Neural cell (in vitro differentiated cells): ENCODE results near the gene TNS2. TPM values are rescaled to one million over a fixed set of nuclear protein-coding genes. Genes with fewer than 3 reads are reported as not detected.

Source experiments
- H2AFZ ChIP-seq: fragments of 200-600, 300-800 bp; sonication (generic), shearing (Covaris generic); 2 replicates; pipeline ENCODE4 v1.6.0; 2014; ENCODE audit warnings: low read depth, mild to moderate bottlenecking, antibody characterized with exemption, low read length, moderate library complexity
- H3F3A ChIP-seq: fragments of 200-600 bp; shearing (Covaris generic); 2 replicates; pipeline ENCODE4 v1.6.1; 2016; ENCODE audit warnings: mild to moderate bottlenecking, moderate library complexity, mixed read lengths, antibody characterized with exemption, low read length; ENCODE audit not compliant: insufficient read depth, poor library complexity, severe bottlenecking
- H3K27ac ChIP-seq: fragments of 200-600, 300-800 bp; sonication (generic), shearing (Covaris generic); 2 replicates; pipeline ENCODE4 v1.5.1; 2014; ENCODE audit warnings: mild to moderate bottlenecking, low read length, moderate library complexity
- H3K27me3 ChIP-seq: fragments of 300-800, 200-600 bp; sonication (generic), shearing (Covaris generic); 2 replicates; pipeline ENCODE4 v1.6.0; 2014; ENCODE audit warnings: mild to moderate bottlenecking, low read depth, low read length, moderate library complexity; ENCODE audit not compliant: insufficient read depth
- H3K36me3 ChIP-seq: fragments of 300-800, 200-600 bp; sonication (generic), shearing (Covaris generic); 2 replicates; pipeline ENCODE4 v1.5.1; 2014; ENCODE audit warnings: mild to moderate bottlenecking, antibody characterized with exemption, low read length, moderate library complexity; ENCODE audit not compliant: insufficient read depth
- H3K4me2 ChIP-seq: fragments of 300-800, 200-600 bp; sonication (generic), shearing (Covaris generic); 2 replicates; pipeline ENCODE4 v1.6.0; 2014; ENCODE audit warnings: mild to moderate bottlenecking, low read length
- H3K4me3 ChIP-seq: fragments of 300-800, 200-600 bp; sonication (generic), shearing (Covaris generic); 2 replicates; pipeline ENCODE4 v1.5.1; 2014; ENCODE audit warnings: mild to moderate bottlenecking, low read length, moderate library complexity
- H3K79me2 ChIP-seq: fragments of 200-600 bp; shearing (Covaris generic); replicated peaks from 2 replicates; pipeline ENCODE4 v1.6.0; 2014; ENCODE audit warnings: mild to moderate bottlenecking, low read length, moderate library complexity; ENCODE audit not compliant: insufficient read depth
- H3K9ac ChIP-seq: fragments of 300-800, 200-600 bp; sonication (generic), shearing (Covaris generic); 2 replicates; pipeline ENCODE4 v1.6.1; 2016; ENCODE audit warnings: mild to moderate bottlenecking, low read length, mixed read lengths
- H3K9me2 ChIP-seq: fragments of 200-600 bp; shearing (Covaris generic); 2 replicates; pipeline ENCODE4 v1.6.1; 2016; ENCODE audit warnings: mild to moderate bottlenecking, low read length, mixed read lengths; ENCODE audit not compliant: insufficient read depth
- H3K9me3 ChIP-seq: fragments of 200-600, 300-800 bp; sonication (generic), shearing (Covaris generic); 2 replicates; pipeline ENCODE4 v1.6.1; 2016; ENCODE audit warnings: mild to moderate bottlenecking, mixed run types, low read length, moderate library complexity, mixed read lengths
- H4K20me1 ChIP-seq: fragments of 200-600 bp; shearing (Covaris generic); 2 replicates; pipeline ENCODE4 v1.6.1; 2016; ENCODE audit warnings: mild to moderate bottlenecking, mixed run types; ENCODE audit not compliant: insufficient read depth
- EP300 ChIP-seq: fragments of 450-650 bp; conservative IDR thresholded peaks from 2 replicates; pipeline ENCODE4 v1.6.1; 2014; ENCODE audit warnings: antibody characterized with exemption, mild to moderate bottlenecking, moderate library complexity; ENCODE audit not compliant: poor library complexity, severe bottlenecking
- EZH2 ChIP-seq: fragments of 200-600, 300-800 bp; shearing (Covaris generic), sonication (generic); IDR thresholded peaks from 2 replicates; pipeline ENCODE4 v1.6.1; 2014; ENCODE audit warnings: antibody characterized with exemption, low read length, borderline replicate concordance, mild to moderate bottlenecking; ENCODE audit not compliant: insufficient read depth, poor library complexity, severe bottlenecking
- MXI1 ChIP-seq: fragments of 450-650 bp; conservative IDR thresholded peaks from 2 replicates; pipeline ENCODE4 v1.6.1; 2014; ENCODE audit warnings: antibody characterized with exemption, mild to moderate bottlenecking; ENCODE audit not compliant: poor library complexity, severe bottlenecking
- POLR2AphosphoS5 ChIP-seq: IDR thresholded peaks from 2 replicates; pipeline ENCODE4 v1.6.1; 2012
- RAD21 ChIP-seq: fragments of 450-650 bp; conservative IDR thresholded peaks from 2 replicates; pipeline ENCODE4 v1.6.1; 2014; ENCODE audit warnings: antibody characterized with exemption, mild to moderate bottlenecking, moderate library complexity
- SMC3 ChIP-seq: fragments of 450-650 bp; conservative IDR thresholded peaks from 2 replicates; pipeline ENCODE4 v1.6.1; 2014; ENCODE audit warnings: antibody characterized with exemption, mild to moderate bottlenecking, moderate library complexity; ENCODE audit not compliant: poor library complexity
- TAF1 ChIP-seq: IDR thresholded peaks from 2 replicates; pipeline ENCODE4 v1.6.1; 2012; ENCODE audit warnings: low read depth
- polyA plus RNA-seq: library from polyadenylated mRNA; depleted of rRNA; stranded (reverse); fragments of >200 nt; gene quantifications from 2 replicates; pipeline ENCODE4 v1.2.3, GENCODE V29; 2014
- TF ChIP-seq, protein P1 (sequence below): IDR thresholded peaks from 2 replicates; pipeline ENCODE4 v1.6.1; 2012; ENCODE audit warnings: borderline replicate concordance
- TF ChIP-seq, protein P2 (sequence below): fragments of 450-650 bp; IDR thresholded peaks from 2 replicates; pipeline ENCODE4 v1.5.1; 2014; ENCODE audit warnings: antibody characterized with exemption, mild to moderate bottlenecking, moderate library complexity; ENCODE audit not compliant: poor library complexity, severe bottlenecking

Gene TNS2
- polyA plus RNA-seq, 1 donor from 2014 or later: 4.2 TPM

DNA sequence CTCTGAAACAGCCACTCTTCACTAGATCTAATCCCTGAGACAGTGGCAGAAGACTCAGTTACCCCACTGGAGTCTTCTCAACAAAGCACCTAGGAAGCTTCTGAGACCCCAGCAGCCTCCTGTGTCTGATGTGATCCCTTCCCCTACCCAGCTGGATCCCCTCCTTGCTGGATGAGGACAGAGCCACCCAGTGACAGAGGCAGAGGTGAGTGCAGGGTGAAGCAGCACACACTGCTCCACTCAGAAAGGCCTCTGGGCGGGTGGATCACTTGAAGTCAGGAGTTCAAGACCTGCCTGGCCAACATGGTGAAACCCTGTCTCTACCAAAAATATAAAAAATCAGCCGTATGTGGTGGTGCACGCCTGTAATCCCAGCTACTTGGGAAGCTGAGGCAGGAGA, 26.6 kb downstream of the TNS2 start:
- Histone ChIP-seq H3K36me3 (peaks cover 5% of the 10 kb centered on the region), H3K9me3 (no peaks in the 10 kb centered on the region), H4K20me1 (no peaks in the 10 kb centered on the region), H3K27me3 (no peaks in the 10 kb centered on the region), H3F3A (peaks cover 4% of the 10 kb centered on the region), H3K79me2 (peaks cover 12% of the 10 kb centered on the region), H3K4me2 (no peak overlapping the region), H3K9me2 (no peaks in the 10 kb centered on the region), H3K4me3 (no peak overlapping the region), H2AFZ (no peak overlapping the region), H3K9ac (no peak overlapping the region), H3K27ac (no peak overlapping the region)
- TF ChIP-seq MXI1 (no peak), EZH2 (no peak), RAD21 (no peak), POLR2AphosphoS5 (no peak), EP300 (no peak), SMC3 (no peak), TAF1 (no peak)
- TF ChIP-seq, protein P1, sequence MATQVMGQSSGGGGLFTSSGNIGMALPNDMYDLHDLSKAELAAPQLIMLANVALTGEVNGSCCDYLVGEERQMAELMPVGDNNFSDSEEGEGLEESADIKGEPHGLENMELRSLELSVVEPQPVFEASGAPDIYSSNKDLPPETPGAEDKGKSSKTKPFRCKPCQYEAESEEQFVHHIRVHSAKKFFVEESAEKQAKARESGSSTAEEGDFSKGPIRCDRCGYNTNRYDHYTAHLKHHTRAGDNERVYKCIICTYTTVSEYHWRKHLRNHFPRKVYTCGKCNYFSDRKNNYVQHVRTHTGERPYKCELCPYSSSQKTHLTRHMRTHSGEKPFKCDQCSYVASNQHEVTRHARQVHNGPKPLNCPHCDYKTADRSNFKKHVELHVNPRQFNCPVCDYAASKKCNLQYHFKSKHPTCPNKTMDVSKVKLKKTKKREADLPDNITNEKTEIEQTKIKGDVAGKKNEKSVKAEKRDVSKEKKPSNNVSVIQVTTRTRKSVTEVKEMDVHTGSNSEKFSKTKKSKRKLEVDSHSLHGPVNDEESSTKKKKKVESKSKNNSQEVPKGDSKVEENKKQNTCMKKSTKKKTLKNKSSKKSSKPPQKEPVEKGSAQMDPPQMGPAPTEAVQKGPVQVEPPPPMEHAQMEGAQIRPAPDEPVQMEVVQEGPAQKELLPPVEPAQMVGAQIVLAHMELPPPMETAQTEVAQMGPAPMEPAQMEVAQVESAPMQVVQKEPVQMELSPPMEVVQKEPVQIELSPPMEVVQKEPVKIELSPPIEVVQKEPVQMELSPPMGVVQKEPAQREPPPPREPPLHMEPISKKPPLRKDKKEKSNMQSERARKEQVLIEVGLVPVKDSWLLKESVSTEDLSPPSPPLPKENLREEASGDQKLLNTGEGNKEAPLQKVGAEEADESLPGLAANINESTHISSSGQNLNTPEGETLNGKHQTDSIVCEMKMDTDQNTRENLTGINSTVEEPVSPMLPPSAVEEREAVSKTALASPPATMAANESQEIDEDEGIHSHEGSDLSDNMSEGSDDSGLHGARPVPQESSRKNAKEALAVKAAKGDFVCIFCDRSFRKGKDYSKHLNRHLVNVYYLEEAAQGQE: no peak
- TF ChIP-seq, protein P2, sequence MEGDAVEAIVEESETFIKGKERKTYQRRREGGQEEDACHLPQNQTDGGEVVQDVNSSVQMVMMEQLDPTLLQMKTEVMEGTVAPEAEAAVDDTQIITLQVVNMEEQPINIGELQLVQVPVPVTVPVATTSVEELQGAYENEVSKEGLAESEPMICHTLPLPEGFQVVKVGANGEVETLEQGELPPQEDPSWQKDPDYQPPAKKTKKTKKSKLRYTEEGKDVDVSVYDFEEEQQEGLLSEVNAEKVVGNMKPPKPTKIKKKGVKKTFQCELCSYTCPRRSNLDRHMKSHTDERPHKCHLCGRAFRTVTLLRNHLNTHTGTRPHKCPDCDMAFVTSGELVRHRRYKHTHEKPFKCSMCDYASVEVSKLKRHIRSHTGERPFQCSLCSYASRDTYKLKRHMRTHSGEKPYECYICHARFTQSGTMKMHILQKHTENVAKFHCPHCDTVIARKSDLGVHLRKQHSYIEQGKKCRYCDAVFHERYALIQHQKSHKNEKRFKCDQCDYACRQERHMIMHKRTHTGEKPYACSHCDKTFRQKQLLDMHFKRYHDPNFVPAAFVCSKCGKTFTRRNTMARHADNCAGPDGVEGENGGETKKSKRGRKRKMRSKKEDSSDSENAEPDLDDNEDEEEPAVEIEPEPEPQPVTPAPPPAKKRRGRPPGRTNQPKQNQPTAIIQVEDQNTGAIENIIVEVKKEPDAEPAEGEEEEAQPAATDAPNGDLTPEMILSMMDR: no peak

- TF ChIP-seq MXI1: no peak
- TF ChIP-seq, protein P1: no peak
- H3K9me2 ChIP-seq: no peaks in the 10 kb centered on the region
- H3K9me3 ChIP-seq: no peaks in the 10 kb centered on the region
- no peaks in the 10 kb centered on the region for H4K20me1 ChIP-seq
- H3K27ac ChIP-seq: no peak overlapping the region
- peaks cover 4% of the 10 kb centered on the region for H3F3A ChIP-seq
- H3K36me3 ChIP-seq: peaks cover 5% of the 10 kb centered on the region
- no peak overlapping the region for H2AFZ ChIP-seq
- peaks cover 12% of the 10 kb centered on the region for H3K79me2 ChIP-seq
- H3K27me3 ChIP-seq: no peaks in the 10 kb centered on the region
- H3K9ac ChIP-seq: no peak overlapping the region
- no peak overlapping the region for H3K4me2 ChIP-seq
- H3K4me3 ChIP-seq: no peak overlapping the region
These were observed 27.2 kb downstream of the TNS2 start for GRCh38 chr12:53077030-53077429.
